HG03565 (cell line): ENCODE measurements around the gene SIN3B.

Experiments used
- ATAC-seq: cut with Tn5 transposase; IDR thresholded peaks from one replicate; pipeline ENCODE4 v1.9.1; 2021; ENCODE audit warnings: mild to moderate bottlenecking, moderate library complexity; ENCODE audit not compliant: unreplicated experiment

SIN3B gene

DNA sequence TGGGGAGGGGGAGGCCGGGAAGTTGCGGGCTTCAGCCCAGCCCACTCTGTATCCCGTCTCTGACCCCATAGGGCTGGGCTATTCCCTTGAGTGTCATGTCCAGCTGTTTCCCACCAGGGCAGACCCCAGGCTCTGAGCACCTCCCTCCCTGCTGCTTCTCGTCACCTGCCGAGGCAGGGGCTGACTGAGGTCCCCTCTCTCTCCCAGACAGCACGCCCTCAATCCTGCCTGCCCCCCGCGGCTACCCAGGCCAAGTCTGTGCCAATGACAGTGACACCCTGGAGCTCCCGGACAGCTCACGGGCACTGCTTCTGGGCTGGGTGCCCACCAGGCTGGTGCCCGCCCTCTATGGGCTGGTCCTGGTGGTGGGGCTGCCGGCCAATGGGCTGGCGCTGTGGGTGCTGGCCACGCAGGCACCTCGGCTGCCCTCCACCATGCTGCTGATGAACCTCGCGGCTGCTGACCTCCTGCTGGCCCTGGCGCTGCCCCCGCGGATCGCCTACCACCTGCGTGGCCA, 60.2 kb downstream of the SIN3B start:
- no peak for ATAC-seq

DNA sequence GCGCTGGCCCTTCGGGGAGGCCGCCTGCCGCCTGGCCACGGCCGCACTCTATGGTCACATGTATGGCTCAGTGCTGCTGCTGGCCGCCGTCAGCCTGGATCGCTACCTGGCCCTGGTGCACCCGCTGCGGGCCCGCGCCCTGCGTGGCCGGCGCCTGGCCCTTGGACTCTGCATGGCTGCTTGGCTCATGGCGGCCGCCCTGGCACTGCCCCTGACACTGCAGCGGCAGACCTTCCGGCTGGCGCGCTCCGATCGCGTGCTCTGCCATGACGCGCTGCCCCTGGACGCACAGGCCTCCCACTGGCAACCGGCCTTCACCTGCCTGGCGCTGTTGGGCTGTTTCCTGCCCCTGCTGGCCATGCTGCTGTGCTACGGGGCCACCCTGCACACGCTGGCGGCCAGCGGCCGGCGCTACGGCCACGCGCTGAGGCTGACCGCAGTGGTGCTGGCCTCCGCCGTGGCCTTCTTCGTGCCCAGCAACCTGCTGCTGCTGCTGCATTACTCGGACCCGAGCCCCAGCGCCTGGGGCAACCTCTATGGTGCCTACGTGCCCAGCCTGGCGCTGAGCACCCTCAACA, 60.8 kb downstream of the SIN3B start:
- no peak for ATAC-seq

GRCh38 chr19:16890461-16891184, 61.4 kb downstream of the SIN3B start:
- ATAC-seq: no peak

DNA sequence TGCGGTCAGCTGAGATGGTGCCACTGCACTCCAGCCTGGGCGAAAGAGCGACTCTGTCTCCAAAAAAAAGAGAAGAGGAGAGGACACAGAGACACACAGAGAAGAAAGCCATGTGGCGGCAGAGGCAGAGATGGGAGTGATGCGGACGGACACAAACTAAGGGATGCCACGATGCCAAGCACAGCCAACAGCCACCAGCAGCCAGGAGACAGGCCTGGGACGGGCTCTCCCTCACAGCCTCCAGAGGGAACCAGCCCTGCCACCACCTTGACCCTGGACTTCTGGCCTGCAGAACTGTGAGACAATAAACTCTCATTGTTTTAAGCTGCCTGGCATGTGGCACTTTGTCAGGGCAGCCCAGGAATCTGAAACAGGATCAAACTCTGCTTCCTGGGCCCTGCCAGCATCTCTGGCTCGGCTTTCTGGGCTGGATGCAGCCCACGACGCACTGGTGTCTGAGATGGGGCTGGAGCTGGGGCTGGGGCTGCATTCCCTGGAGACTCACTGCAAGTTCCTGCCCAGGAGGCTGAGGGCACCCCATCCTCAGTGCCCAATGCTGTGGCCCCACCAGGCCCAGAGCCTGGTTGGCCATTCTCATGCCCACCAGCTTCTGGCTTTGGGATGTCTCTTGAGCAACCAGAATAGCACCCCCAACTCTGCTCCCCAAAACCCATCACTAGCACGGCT, 62.6 kb downstream of the SIN3B start:
- ATAC-seq: no peak

DNA sequence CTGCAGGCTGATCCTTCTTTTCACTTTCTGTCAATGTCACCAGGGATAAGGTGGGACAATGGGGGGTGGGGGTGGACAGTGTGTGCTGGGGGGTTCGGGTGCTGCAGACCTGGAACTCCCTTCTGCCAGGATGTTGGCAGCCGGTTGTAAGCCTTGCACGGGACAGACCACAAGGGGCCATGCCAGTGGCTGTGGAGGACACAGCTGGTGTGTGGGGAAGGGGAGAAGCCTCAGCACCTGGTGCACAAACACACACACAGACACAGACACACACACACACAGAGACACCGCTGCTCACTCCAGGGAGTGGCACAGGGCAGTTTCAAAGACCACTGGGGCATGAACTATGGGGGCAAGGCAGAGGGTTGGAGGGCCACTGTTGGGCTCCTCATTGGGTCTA, 63.2 kb downstream of the SIN3B start:
- no peak for ATAC-seq

DNA sequence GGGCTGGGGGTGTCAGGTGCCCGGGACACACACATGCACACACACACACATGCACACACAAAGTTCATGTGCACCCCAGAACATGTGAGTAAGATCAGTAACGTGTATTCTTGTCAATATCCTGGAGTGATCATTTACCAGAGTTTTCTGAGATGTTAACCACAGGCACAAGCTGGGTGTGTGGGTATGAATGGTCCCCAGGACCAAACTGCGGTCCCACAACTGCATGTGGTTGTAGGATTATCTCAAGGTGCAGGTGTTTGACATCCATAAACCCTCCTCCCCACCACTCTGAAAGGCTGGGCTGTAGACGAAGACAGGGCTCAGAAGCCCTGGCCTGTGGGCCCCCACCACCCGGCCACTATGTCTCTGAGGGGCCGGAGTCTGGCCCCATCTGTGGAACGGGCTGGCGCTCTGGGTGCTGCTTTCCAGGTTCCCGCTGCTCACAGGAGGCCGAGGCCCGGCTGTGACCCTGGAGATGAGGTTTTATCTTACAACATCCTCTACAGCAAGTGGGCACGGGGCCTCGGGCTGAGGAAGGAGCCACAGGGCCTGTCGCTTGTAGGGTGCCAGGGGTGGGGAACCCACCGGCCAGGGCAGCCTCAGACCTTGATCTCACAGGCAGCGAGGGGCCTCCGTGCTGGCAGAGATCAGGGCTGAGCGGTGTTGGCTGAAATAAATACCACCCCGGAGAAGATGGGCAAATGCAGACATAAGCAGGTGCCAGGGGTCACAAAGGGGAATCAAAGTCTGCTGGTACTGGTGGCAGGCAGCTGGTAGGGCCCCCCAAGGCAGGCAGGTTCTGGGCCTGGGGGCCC, 63.9 kb downstream of the SIN3B start:
- no peak for ATAC-seq

DNA sequence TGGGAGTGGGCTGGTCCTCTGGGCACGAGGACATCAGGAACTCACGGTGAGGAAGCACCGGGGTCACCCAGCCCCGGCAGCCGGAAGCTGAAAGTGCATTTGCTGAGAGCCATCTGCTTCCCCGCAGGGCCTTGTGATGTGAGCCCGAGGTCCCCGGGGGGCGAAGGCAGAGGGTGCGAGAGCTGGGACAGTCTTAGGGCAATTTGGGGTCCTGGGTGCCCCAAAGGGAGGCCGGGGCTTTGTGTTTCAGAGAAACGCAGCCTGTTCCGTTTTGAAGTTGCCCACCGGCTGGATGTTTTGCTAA, 64.4 kb downstream of the SIN3B start:
- ATAC-seq: no peak

- ATAC-seq: no peak
These were observed 64.9 kb downstream of the SIN3B start for GRCh38 chr19:16894080-16894479.

DNA sequence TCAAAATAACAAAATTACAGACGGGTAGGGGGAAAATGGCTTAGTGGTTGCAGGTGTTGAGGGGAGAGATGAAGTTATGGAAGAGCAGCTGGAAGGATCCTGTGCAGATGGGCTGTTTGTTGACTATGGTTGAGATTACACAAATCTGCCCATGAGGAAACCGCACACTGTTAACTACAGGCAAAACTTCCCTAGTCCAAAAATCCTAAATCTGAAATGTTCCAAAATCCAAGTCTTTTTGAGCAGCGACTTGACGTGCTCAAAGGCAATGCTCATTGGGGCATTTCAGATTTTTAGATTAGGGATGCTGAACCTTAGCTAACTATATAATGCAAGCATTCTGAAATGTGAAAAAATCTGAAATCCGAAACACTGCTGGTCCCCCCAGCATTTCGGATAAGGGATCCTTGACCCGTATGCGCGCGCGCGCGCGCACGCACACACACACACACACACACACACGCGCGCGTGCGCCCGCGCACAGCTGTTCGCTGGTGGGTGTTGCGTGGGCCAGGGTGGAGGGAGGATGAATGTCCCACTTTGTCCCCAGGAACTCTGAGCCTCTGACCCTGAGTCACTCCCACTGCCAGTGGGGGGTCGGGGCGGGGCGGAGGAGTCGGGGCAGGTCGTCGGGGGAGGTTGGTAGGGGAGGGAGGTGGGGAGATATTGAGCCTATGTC, 66.4 kb downstream of the SIN3B start:
- ATAC-seq: no peak

DNA sequence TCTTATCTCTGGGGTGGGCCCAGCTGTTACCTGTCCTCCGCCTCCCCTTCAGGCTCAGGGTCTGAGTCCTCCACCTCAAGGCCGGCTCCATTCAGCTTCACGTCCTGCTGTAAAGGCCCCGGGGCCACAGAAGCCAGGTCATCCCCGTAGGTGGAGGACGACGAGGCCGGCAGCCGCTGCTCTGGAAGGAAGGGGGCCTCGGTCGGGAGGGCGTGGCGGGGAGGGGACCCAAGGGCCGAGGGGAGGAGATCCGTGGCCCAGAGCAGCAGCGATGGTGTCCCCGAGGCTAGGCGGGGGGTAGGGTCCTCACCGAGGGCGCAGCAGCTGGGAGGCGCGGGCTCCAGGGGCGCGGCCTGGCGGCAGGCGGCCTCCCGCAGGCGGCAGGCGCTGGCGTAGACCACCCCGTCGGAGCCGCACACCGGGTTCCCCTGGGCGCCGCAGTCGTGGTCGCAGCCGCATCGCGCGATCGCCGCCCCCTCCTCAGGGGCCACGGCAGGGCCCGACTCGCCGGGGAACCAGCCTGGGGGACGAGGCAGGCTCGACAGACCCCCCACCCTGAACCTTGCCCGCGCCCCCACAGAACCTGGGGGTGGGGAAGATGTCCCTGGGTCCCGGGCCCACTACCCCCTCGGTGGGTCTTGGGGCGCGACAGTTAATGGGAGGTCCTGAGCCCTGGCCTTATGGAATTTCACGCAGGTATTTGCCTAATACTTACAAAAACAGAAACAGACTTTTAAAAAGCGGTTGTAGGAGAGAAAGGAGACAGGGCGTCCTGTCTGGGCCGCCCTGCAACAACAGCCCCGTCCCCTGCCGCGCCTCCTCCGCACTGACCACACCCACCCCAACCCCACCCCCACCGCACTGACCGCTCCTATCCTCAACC, 67.2 kb downstream of the SIN3B start:
- peak; percentile 18 for ATAC-seq

GRCh38 chr19:16897029-16897855, 68.0 kb downstream of the SIN3B start:
- ATAC-seq: peak; percentile 31

DNA sequence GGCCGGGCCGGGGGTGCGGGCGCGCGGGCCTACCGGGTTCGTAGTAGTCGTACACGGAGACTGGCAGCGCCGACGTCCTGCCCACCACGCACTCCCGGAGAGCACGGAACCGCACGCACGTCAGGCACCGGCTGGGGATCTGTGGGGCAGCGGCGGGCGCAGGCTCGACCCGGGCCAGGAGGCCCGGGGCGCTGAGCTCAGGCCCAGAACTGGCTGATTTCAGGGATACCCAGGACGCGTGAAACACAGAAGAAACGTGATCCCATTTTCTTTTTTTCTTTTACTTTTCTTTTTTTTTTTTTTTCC, 68.6 kb downstream of the SIN3B start:
- ATAC-seq: no peak

- no peak for ATAC-seq
These were observed 69.3 kb downstream of the SIN3B start for GRCh38 chr19:16898361-16899015.

DNA sequence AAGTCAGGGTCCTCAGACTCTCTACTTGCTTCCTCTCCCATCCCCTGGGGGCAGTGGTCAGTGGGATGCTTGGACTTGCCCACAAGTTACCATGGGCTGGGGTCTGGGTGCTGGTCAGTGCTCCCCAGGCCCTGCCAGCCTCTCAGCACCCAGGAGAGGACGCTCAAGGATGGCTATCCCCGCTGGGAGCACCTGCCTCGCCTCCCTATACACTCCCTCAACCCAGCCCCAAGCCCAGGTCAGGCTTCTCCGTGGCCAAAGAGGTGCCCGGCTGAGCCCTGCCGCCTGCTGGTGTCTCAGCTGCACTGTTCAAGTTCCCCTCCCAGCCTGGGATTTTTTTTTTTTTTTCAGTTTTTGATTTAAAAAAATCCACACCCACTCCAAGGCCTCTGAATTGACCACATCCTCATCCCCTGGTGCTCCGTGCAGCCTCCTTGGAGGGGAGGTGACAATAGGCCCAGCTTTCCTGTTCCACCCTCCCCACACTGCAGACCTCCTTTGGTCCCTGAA, 70.4 kb downstream of the SIN3B start:
- no peak for ATAC-seq

DNA sequence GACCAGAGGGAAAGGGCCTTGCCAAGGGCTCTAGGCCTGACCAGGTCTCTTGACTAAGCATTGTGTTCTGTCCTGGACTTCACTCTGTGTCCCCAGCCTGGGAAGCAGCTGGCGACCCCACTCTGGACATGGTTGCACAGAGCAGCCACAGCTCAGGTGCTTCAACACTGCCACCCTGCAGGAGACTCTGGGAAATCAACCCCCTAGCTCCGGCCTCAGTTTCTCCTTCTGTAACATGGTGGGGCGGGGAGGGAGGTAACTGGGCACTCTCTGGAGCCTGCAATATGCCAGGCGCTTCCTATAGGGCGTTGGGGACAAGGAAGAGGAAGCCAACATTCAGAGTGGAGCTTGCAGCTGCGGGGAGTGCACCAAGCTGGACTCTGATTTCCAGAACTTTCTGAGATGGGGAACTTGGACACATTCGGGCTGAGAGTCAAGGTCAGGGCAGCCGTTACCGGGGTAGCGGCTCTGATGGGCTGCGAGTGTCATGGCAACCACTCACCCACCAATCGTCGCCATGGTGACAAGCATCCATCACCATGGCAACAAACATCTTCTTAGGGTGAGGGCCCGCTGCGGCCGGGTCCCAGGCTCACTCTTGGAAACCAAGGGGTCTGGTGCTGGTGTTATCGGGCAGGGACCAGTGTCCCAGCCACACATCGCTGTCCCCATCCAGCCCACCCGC, 72.4 kb downstream of the SIN3B start:
- ATAC-seq: no peak

GRCh38 chr19:16902545-16902944, 73.3 kb downstream of the SIN3B start:
- ATAC-seq: no peak

DNA sequence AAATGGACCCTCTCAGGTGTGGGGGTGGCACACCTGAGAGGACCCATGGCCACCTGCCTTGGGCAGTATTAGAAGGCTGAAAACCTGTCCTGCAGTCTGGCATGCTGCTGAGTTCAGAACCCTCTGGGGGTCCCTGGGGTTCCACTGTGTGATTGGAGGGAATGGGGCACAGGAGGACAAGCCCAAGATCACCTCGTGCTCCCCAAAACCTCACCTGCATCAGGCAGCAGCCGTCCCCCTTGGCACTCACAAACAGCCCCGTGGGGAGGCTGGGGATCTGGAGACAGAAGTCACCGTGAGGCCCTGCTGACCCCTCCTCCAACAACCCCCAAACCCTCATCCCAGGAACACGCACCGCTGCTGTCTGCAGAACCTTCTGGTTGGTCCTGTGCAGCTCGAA, 74.1 kb downstream of the SIN3B start:
- ATAC-seq: no peak

DNA sequence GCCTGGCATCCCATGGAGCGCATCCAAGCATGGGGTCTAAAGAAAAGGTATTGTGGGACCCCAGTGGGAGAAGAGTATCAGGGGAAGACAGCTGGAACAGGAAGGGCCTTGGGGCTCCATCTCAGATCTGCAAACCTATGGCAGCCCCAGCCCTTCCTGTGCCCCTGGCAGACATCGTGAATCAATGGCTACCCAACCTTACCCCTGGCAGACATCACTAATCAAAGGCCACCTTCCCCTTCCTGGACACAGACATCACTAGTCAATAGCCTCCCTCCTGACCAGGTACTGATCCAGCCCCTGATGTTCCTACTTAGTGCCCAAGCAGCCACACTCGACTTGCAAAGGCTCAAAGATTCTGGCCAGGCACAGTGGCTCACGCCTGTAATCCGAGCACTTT, 75.4 kb downstream of the SIN3B start:
- ATAC-seq: no peak
